K562 treated with DMSO at 1 percent for 24 hours (cell line): Measurements from ENCODE around the gene AZGP1. TPM values are rescaled to one million over a fixed set of nuclear protein-coding genes. Genes with fewer than 3 reads are reported as not detected.

Experiments used
- total RNA-seq: library from RNA; unstranded; fragments of 300-600 nt; gene quantifications from 2 replicates; pipeline ENCODE4 v1.2.3, GENCODE V29; 2022; ENCODE audit warnings: low read depth; ENCODE audit not compliant: insufficient read depth

The AZGP1 gene
- total RNA-seq = not detected in 2 replicates

GRCh38 chr7:99975782-99976521 lies at the start of gene AZGP1:
Gene AZGP1, minus strand, starts transcription at chr7:99976031. Its CDS starts 11 bp downstream, at chr7:99976020.

GRCh38 chr7:100015232-100016214 lies 39.7 kb upstream of the AZGP1 start, which contains the start of gene ZKSCAN1:
Gene ZKSCAN1, plus strand, starts transcription at chr7:100015596. Its CDS starts 7,911 bp downstream, at chr7:100023507.

DNA sequence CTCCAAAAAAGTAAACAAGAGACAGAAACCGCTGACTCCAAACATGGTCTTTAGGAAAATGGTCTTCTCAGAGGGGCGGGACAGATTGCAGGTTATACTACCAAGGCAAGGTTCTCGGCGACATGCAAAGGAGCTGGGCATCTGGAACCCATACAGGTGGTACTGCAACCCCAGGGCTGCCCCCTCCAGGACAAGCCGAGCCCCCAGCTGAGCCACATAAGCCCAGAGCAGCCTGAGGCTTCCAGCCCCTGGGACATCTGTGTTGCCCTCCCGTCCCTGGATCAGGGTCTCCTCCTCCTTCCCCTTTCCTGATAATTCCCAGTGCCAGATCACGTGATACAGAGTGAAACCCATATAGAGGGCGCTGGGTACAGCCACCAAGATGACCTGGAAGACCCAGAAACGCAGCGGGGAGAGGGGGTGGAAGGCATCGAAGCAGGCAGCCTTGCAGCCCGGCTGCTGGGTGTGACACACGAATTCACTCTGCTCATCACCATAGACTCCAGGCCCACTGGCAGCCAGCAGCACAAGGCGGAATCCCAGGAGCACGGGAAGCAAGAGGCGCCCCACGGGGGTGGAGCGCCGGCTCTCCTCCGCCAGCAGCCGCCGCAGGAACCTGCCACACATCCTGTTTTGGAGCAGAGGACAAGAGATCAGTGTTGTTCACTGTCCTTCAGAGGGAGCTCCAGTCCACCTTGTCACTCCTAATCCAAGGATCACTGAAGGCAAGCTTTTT lies 46.7 kb downstream of the AZGP1 start, which contains the start of gene GJC3:
Gene GJC3, minus strand, starts transcription at position 627 of the 736 bp plus-strand sequence. Its CDS starts 0 bp downstream, at position 627.

GRCh38 chr7:99918959-99919813 lies 56.6 kb downstream of the AZGP1 start, which contains the start of gene TRIM4:
Gene TRIM4, minus strand, starts transcription at chr7:99919530. Its CDS starts 129 bp downstream, at chr7:99919401.

Other genes starting within 250 kb of the AZGP1 start
- gene CYP3A7, start 240.8 kb downstream of the AZGP1 start, total RNA-seq = not detected in 2 replicates
- gene CYP3A4, start 191.8 kb downstream of the AZGP1 start, total RNA-seq = not detected in 2 replicates
- gene CYP3A43, start 148.0 kb downstream of the AZGP1 start, total RNA-seq = not detected in 2 replicates
- not detected in 2 replicates for gene OR2AE1, start 99.0 kb downstream of the AZGP1 start, total RNA-seq
- gene TRIM4, start 56.5 kb downstream of the AZGP1 start, total RNA-seq = 37.2 and 40.7 TPM in 2 replicates
- 1.0 TPM in 1 of 2 replicates, not detected in the other for gene GJC3, start 46.4 kb downstream of the AZGP1 start, total RNA-seq
- 15.3 and 16.6 TPM in 2 replicates for gene ZKSCAN1, start 39.6 kb upstream of the AZGP1 start, total RNA-seq
- 13.1 and 17.1 TPM in 2 replicates for gene ZSCAN21, start 73.7 kb upstream of the AZGP1 start, total RNA-seq
- gene ZNF3, start 105.7 kb upstream of the AZGP1 start, total RNA-seq = 25.3 and 28.5 TPM in 2 replicates
- 181 and 186 TPM in 2 replicates for gene COPS6, start 112.9 kb upstream of the AZGP1 start, total RNA-seq
- gene MCM7, start 125.4 kb upstream of the AZGP1 start, total RNA-seq = 443 and 494 TPM in 2 replicates
- 20.7 and 22.2 TPM in 2 replicates for gene AP4M1, start 125.6 kb upstream of the AZGP1 start, total RNA-seq
- gene TAF6, start 143.3 kb upstream of the AZGP1 start, total RNA-seq = 108 and 127 TPM in 2 replicates
- 8.4 and 10.7 TPM in 2 replicates for gene CNPY4, start 143.6 kb upstream of the AZGP1 start, total RNA-seq
- 5.3 and 5.6 TPM in 2 replicates for gene MBLAC1, start 150.9 kb upstream of the AZGP1 start, total RNA-seq
- 355 and 415 TPM in 2 replicates for gene LAMTOR4, start 172.9 kb upstream of the AZGP1 start, total RNA-seq
- gene TRAPPC14, start 182.7 kb upstream of the AZGP1 start, total RNA-seq = 47.1 and 49.6 TPM in 2 replicates
- gene GAL3ST4, start 192.6 kb upstream of the AZGP1 start, total RNA-seq = 3.5 and 4.9 TPM in 2 replicates
- 3.2 and 4.3 TPM in 2 replicates for gene GPC2, start 201.3 kb upstream of the AZGP1 start, total RNA-seq
- gene STAG3, start 201.9 kb upstream of the AZGP1 start, total RNA-seq = 6.8 and 7.3 TPM in 2 replicates
- not detected in 2 replicates for gene PVRIG, start 243.9 kb upstream of the AZGP1 start, total RNA-seq